Adrenal gland (tissue), 12 donors: Measurements from ENCODE around the gene CRP. TPM values are rescaled to one million over a fixed set of nuclear protein-coding genes. Genes with fewer than 3 reads are reported as not detected.
A peak's percentile ranks its signal among the peaks of the same experiment; 100 is the strongest.

Experiments used
- DNase-seq, 7 donors: peaks; one replicate each; pipeline ENCODE4 v3.0.0-alpha.2; 2019 to 2020
- H3K27ac ChIP-seq, 5 donors: fragments of 200-600 bp; sonication (generic) in 4 of 5; 1 replicate in 3 of 5; 2 replicates in 2 of 5; pipeline versions ENCODE4 v1.5.1 to v1.8.0; 2016 to 2020; ENCODE audit warnings: mild to moderate bottlenecking in 1 of 5
- H3K27me3 ChIP-seq: fragments of 200-600 bp; 2 replicates; pipeline ENCODE4 v1.8.0; 2021
- H3K36me3 ChIP-seq, 2 donors: fragments of 200-600 bp; replicated peaks in 1 of 2; 1 replicate in 1 of 2; 2 replicates in 1 of 2; pipeline versions ENCODE4 v1.5.1 to v1.8.0; 2018 to 2022
- H3K4me1 ChIP-seq, 2 donors: fragments of 200-600 bp; replicated peaks in 1 of 2; 1 replicate in 1 of 2; 2 replicates in 1 of 2; pipeline versions ENCODE4 v1.5.1 to v1.8.0; 2018 to 2021
- H3K4me3 ChIP-seq, 4 donors: fragments of 200-600 bp; sonication (generic) in 3 of 4; one replicate each; pipeline ENCODE4 v1.5.1; 2016 to 2018
- H3K9me3 ChIP-seq, 3 donors: fragments of 200-600 bp; sonication (generic) in 1 of 3; replicated peaks in 1 of 3; 1 replicate in 2 of 3; 2 replicates in 1 of 3; pipeline versions ENCODE4 v1.5.1 to v1.8.0; 2016 to 2021
- CTCF ChIP-seq, 6 experiments: fragments of 450-650 bp in 4 of 6; fragments of 200-600 bp in 2 of 6; sonication (generic) in 1 of 6; IDR thresholded peaks; 1 replicate in 5 of 6; 2 replicates in 1 of 6; pipeline versions ENCODE4 v1.5.1 to v1.8.0; 2016 to 2021; ENCODE audit warnings: antibody characterized with exemption in 6 of 6, mild to moderate bottlenecking in 2 of 6, moderate library complexity in 1 of 6
- POLR2A ChIP-seq, 2 donors: fragments of 450-650 bp; IDR thresholded peaks; one replicate each; pipeline ENCODE4 v1.6.1; 2017; ENCODE audit warnings: antibody characterized with exemption in 2 of 2, mild to moderate bottlenecking in 2 of 2, moderate library complexity in 1 of 2
- WGBS, 4 donors: extraction: QIAGEN DNeasy Blood & Tissue Kit in 2 of 4; methylation state at CpG; one replicate each; pipeline versions ENCODE4 v1.1.5 to v1.1.7; 2013 to 2017; 5-methylcytosine and 5-hydroxymethylcytosine counted together
- intact Hi-C, 2 donors: fragments of 100-400 bp; cut with DNase I; formaldehyde crosslinking; loops; one replicate each; pipeline versions ENCODE4 v1.14.1 to v1.15.0; 2022 to 2023
- polyA plus RNA-seq, 3 donors: library from polyadenylated mRNA; stranded (reverse); fragments of 200-250 nt in 2 of 3; fragments of 350-450 nt in 1 of 3; fragmentation: Illumina TruSeq in 1 of 3; extraction: RNeasy Lipid Tissue Mini Kit (QIAGEN cat#74804) in 1 of 3; gene quantifications; one replicate each; pipeline ENCODE4 v1.2.3, GENCODE V29; 2013 to 2014
- total RNA-seq, 9 donors: library from RNA; depleted of rRNA in 4 of 9; stranded (reverse); fragments of >200 nt in 4 of 9; fragments of 120-200 nt in 1 of 9; fragmentation: NEBNext Ultra II Directional in 1 of 9; extraction: Animal tissue kit (Norgen Biotek cat#: 25700) in 1 of 9; gene quantifications; one replicate each; pipeline versions ENCODE4 v1.1.0 to v1.2.4, GENCODE V29; 2013 to 2023
- donor health status: healthy with polysubstance abuse.
- donor health status: Bipolar disorder and iron deficiency.
- donor health status: DM: yes; HTN: yes; CAD: no.
- donor health status: DM: no; HTN: no; CAD: no.
- donor health status: DM: no; HTN: no; CAD: no.
- donor health status: DM: yes; HTN: yes; CAD: no.

CRP gene
- total and polyA plus RNA-seq, 12 donors: 0.34 to 6.0 (median 0.64) TPM; not detected in 5

- no peak for DNase-seq
- 68 to 80% (median 71%) methylated on average over 2 of the region's 2 CpGs for WGBS, 4 donors
- no peaks in the 10 kb centered on the region for H3K27me3 ChIP-seq
- no peak overlapping the region for H3K4me3 ChIP-seq
- TF ChIP-seq CTCF (IDR thresholded peaks at IDR 0.05): no peak
- no peak for TF ChIP-seq POLR2A (IDR thresholded peaks at IDR 0.05)
- no peaks in the 10 kb centered on the region for H3K36me3 ChIP-seq
- H3K9me3 ChIP-seq: no peaks in the 10 kb centered on the region
- peaks cover 0 to 22% of the 10 kb centered on the region in 2 donors for H3K4me1 ChIP-seq
- intact Hi-C loops: no loop called here
- H3K27ac ChIP-seq: no peak overlapping the region
These were observed 35.2 kb upstream of the CRP start for GRCh38 chr1:159749630-159750029.

- DNase-seq: peak in 2 of 7 donors; percentile 13 to 37
- TF ChIP-seq CTCF (IDR thresholded peaks at IDR 0.05): no peak
- no peak for TF ChIP-seq POLR2A (IDR thresholded peaks at IDR 0.05)
- Histone ChIP-seq H3K4me1 (peaks cover 0 to 22% of the 10 kb centered on the region in 2 donors), H3K9me3 (no peaks in the 10 kb centered on the region), H3K36me3 (no peaks in the 10 kb centered on the region), H3K27me3 (no peaks in the 10 kb centered on the region), H3K4me3 (no peak overlapping the region), H3K27ac (no peak overlapping the region)
- intact Hi-C loops: no loop called here
- 88 to 97% (median 94%) methylated on average over 1 of the region's 1 CpG for WGBS, 4 donors
These were observed 34.0 kb upstream of the CRP start for GRCh38 chr1:159748370-159748769.

GRCh38 chr1:159746666-159747065, 32.3 kb upstream of the CRP start:
- H3K36me3 ChIP-seq: no peaks in the 10 kb centered on the region
- H3K9me3 ChIP-seq: no peaks in the 10 kb centered on the region
- no peaks in the 10 kb centered on the region for H3K27me3 ChIP-seq
- DNase-seq: no peak
- no peak for TF ChIP-seq POLR2A (IDR thresholded peaks at IDR 0.05)
- TF ChIP-seq CTCF (IDR thresholded peaks at IDR 0.05): no peak
- no peak overlapping the region for H3K27ac ChIP-seq
- intact Hi-C loops: no loop called here
- no peak overlapping the region for H3K4me3 ChIP-seq
- peaks cover 0 to 7% of the 10 kb centered on the region in 2 donors for H3K4me1 ChIP-seq
- 38 to 52% (median 44%) methylated on average over 3 of the region's 3 CpGs for WGBS, 4 donors

- TF ChIP-seq POLR2A (IDR thresholded peaks at IDR 0.05) (no peak), CTCF (IDR thresholded peaks at IDR 0.05) (no peak)
- WGBS, 4 donors: 59 to 79% (median 67%) methylated on average over 5 of the region's 5 CpGs
These were observed 29.4 kb upstream of the CRP start for GRCh38 chr1:159743651-159744410.

More at GRCh38 chr1:159743651-159744410, 29.4 kb upstream of the CRP start:
- H3K27ac ChIP-seq: no peak overlapping the region
- H3K27me3 ChIP-seq: no peaks in the 10 kb centered on the region
- intact Hi-C loops: no loop called here
- peaks cover 0 to 10% of the 10 kb centered on the region in 2 donors for H3K4me1 ChIP-seq
- no peak for DNase-seq
- no peaks in the 10 kb centered on the region for H3K9me3 ChIP-seq
- H3K4me3 ChIP-seq: no peak overlapping the region
- H3K36me3 ChIP-seq: no peaks in the 10 kb centered on the region
